GM12878 (cell line): Measurements from ENCODE around the gene KCNC4. TPM values are rescaled to one million over a fixed set of nuclear protein-coding genes. Genes with fewer than 3 reads are reported as not detected.

Source experiments
- EP300 ChIP-seq, 2 experiments: fragments of 150-350 bp in 1 of 2; IDR thresholded peaks; 2 replicates each; pipeline ENCODE4 v1.6.1; 2011 to 2012; ENCODE audit warnings: low read depth in 2 of 2, low read length in 2 of 2, borderline replicate concordance in 1 of 2, improper control_type of control experiment in 1 of 2, inconsistent platforms in 1 of 2; ENCODE audit not compliant: control insufficient read depth in 1 of 2
- HCFC1 ChIP-seq: fragments of 150-350 bp; IDR thresholded peaks from 2 replicates; pipeline ENCODE4 v1.6.1; 2014; ENCODE audit warnings: low read length
- KDM1A ChIP-seq: fragments of 200-600 bp; sonication (generic); IDR thresholded peaks from 2 replicates; pipeline ENCODE4 v1.6.1; 2016; ENCODE audit warnings: borderline replicate concordance
- MTA2 ChIP-seq: fragments of 450-650 bp; IDR thresholded peaks from 2 replicates; pipeline ENCODE4 v1.6.1; 2016; ENCODE audit warnings: low read depth, mild to moderate bottlenecking, moderate library complexity
- MTA3 ChIP-seq: IDR thresholded peaks from 2 replicates; pipeline ENCODE4 v1.6.1; 2012; ENCODE audit warnings: low read length, inconsistent platforms, borderline replicate concordance
- NFXL1 ChIP-seq: fragments of 450-650 bp; IDR thresholded peaks from 2 replicates; pipeline ENCODE4 v1.6.1; 2017; ENCODE audit warnings: antibody characterized with exemption, mild to moderate bottlenecking, borderline replicate concordance
- NFYA ChIP-seq: IDR thresholded peaks from 2 replicates; pipeline ENCODE4 v1.6.1; 2011; ENCODE audit warnings: low read depth, mild to moderate bottlenecking, low read length, improper control_type of control experiment, borderline replicate concordance
- PAX5 ChIP-seq: IDR thresholded peaks from 2 replicates; pipeline ENCODE4 v1.6.1; 2011; ENCODE audit warnings: low read depth, low read length, borderline replicate concordance
- POLR2AphosphoS5 ChIP-seq: IDR thresholded peaks from 2 replicates; pipeline ENCODE4 v1.6.1; 2011; ENCODE audit warnings: mild to moderate bottlenecking, low read length, inconsistent platforms
- RAD51 ChIP-seq: fragments of 450-650 bp; IDR thresholded peaks from 2 replicates; pipeline ENCODE4 v1.6.1; 2016; ENCODE audit warnings: moderate library complexity, mild to moderate bottlenecking, inconsistent platforms
- TAF1 ChIP-seq: IDR thresholded peaks from 2 replicates; pipeline ENCODE4 v1.6.1; 2011; ENCODE audit warnings: mild to moderate bottlenecking, low read depth, low read length, borderline replicate concordance
- TBL1XR1 ChIP-seq: IDR thresholded peaks from 2 replicates; pipeline ENCODE4 v1.6.1; 2012; ENCODE audit warnings: low read depth, low read length, improper control_type of control experiment
- polyA plus RNA-seq, 11 experiments: library from polyadenylated mRNA; depleted of rRNA in 4 of 11; unstranded in 6 of 11; stranded (reverse) in 5 of 11; fragments of >200 nt; fragmentation: Nextera tagmentation in 4 of 11; fragmentation: Illumina TruSeq in 1 of 11; extraction: Ambion mirVana in 4 of 11; extraction: Trizol in 1 of 11; gene quantifications; 1 replicate in 1 of 11; 2 replicates in 10 of 11; pipeline versions ENCODE4 v1.2.1 to v1.2.3, GENCODE V29; 2011 to 2016; ENCODE audit warnings: inconsistent platforms in 2 of 11, missing spikeins in 2 of 11, low read depth in 1 of 11
- total RNA-seq, 4 experiments: library from RNA; depleted of rRNA in 3 of 4; stranded (reverse); fragments of >200 nt in 3 of 4; fragmentation: Illumina TruSeq in 1 of 4; extraction: Trizol in 1 of 4; gene quantifications; 2 replicates each; pipeline versions ENCODE4 v1.2.1 to v1.2.3, GENCODE V29; 2013 to 2021
- TF ChIP-seq, protein P1 (sequence below): fragments of 450-650 bp; IDR thresholded peaks from 2 replicates; pipeline ENCODE4 v1.6.1; 2017; ENCODE audit warnings: mild to moderate bottlenecking, moderate library complexity
- TF ChIP-seq, protein P2 (sequence below): fragments of 450-650 bp; IDR thresholded peaks from 2 replicates; pipeline ENCODE4 v1.6.1; 2016; ENCODE audit warnings: mild to moderate bottlenecking
- TF ChIP-seq, protein P3 (sequence below): IDR thresholded peaks from 2 replicates; pipeline ENCODE4 v1.6.1; 2012; ENCODE audit warnings: mild to moderate bottlenecking, low read depth, low read length
- TF ChIP-seq, protein P4 (sequence below): fragments of 450-650 bp; IDR thresholded peaks from 2 replicates; pipeline ENCODE4 v1.6.1; 2017; ENCODE audit warnings: low read depth, mild to moderate bottlenecking, moderate library complexity

The KCNC4 gene
- total and polyA plus RNA-seq, 10 of the 15 experiments (the other 5 are each of a cell fraction or from before 2014, with no cell fraction given): 0.06 to 1.7 (median 0.36) TPM

DNA sequence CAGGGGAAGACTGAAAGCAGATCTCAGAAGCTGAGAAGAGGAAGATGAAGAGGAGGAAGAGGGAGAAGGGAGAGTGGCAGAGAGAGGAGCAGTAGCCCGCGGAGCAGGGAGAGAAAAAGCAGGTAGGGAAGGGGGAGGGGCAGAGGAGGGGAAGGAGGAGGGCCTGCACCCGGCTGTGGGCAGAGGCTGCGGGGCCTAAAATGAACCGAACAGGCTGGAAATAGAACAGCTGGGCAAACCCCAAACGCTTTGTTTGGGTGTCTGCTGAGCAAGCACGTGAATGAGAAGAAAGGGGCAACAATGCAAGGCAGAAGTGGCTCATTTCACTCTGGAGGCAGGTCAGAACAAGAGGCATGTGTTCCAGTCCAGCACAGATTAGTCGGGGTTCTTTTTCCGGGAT is 33.5 kb downstream of the KCNC4 start (continued):
- TF ChIP-seq, protein P1, sequence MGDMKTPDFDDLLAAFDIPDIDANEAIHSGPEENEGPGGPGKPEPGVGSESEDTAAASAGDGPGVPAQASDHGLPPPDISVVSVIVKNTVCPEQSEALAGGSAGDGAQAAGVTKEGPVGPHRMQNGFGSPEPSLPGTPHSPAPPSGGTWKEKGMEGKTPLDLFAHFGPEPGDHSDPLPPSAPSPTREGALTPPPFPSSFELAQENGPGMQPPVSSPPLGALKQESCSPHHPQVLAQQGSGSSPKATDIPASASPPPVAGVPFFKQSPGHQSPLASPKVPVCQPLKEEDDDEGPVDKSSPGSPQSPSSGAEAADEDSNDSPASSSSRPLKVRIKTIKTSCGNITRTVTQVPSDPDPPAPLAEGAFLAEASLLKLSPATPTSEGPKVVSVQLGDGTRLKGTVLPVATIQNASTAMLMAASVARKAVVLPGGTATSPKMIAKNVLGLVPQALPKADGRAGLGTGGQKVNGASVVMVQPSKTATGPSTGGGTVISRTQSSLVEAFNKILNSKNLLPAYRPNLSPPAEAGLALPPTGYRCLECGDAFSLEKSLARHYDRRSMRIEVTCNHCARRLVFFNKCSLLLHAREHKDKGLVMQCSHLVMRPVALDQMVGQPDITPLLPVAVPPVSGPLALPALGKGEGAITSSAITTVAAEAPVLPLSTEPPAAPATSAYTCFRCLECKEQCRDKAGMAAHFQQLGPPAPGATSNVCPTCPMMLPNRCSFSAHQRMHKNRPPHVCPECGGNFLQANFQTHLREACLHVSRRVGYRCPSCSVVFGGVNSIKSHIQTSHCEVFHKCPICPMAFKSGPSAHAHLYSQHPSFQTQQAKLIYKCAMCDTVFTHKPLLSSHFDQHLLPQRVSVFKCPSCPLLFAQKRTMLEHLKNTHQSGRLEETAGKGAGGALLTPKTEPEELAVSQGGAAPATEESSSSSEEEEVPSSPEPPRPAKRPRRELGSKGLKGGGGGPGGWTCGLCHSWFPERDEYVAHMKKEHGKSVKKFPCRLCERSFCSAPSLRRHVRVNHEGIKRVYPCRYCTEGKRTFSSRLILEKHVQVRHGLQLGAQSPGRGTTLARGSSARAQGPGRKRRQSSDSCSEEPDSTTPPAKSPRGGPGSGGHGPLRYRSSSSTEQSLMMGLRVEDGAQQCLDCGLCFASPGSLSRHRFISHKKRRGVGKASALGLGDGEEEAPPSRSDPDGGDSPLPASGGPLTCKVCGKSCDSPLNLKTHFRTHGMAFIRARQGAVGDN: peak; percentile 95
- TF ChIP-seq MTA2 (peak; percentile 68; the same call in 1 of the 2 replicates), POLR2AphosphoS5 (no peak), NFYA (no peak), NFXL1 (no peak), PAX5 (peak; percentile 37; the same call in 1 of the 2 replicates), EP300 (IDR thresholded peaks at IDR 0.05; ENCODE audit: borderline replicate concordance in 1 of 2, control insufficient read depth in 1 of 2, low read depth in 2 of 2, low read length in 2 of 2) (peak in 1 of 2 experiments; percentile 38; a peak in 1 of 4 replicates), TAF1 (no peak), KDM1A (no peak), RAD51 (peak; percentile 62), TBL1XR1 (peak; percentile 92), MTA3 (no peak), HCFC1 (no peak)
- TF ChIP-seq, protein P2, sequence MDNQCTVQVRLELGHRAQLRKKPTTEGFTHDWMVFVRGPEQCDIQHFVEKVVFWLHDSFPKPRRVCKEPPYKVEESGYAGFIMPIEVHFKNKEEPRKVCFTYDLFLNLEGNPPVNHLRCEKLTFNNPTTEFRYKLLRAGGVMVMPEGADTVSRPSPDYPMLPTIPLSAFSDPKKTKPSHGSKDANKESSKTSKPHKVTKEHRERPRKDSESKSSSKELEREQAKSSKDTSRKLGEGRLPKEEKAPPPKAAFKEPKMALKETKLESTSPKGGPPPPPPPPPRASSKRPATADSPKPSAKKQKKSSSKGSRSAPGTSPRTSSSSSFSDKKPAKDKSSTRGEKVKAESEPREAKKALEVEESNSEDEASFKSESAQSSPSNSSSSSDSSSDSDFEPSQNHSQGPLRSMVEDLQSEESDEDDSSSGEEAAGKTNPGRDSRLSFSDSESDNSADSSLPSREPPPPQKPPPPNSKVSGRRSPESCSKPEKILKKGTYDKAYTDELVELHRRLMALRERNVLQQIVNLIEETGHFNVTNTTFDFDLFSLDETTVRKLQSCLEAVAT: 0 out of 2 replicates have a peak, but pooled peaks have one; percentile 34
- TF ChIP-seq, protein P3, sequence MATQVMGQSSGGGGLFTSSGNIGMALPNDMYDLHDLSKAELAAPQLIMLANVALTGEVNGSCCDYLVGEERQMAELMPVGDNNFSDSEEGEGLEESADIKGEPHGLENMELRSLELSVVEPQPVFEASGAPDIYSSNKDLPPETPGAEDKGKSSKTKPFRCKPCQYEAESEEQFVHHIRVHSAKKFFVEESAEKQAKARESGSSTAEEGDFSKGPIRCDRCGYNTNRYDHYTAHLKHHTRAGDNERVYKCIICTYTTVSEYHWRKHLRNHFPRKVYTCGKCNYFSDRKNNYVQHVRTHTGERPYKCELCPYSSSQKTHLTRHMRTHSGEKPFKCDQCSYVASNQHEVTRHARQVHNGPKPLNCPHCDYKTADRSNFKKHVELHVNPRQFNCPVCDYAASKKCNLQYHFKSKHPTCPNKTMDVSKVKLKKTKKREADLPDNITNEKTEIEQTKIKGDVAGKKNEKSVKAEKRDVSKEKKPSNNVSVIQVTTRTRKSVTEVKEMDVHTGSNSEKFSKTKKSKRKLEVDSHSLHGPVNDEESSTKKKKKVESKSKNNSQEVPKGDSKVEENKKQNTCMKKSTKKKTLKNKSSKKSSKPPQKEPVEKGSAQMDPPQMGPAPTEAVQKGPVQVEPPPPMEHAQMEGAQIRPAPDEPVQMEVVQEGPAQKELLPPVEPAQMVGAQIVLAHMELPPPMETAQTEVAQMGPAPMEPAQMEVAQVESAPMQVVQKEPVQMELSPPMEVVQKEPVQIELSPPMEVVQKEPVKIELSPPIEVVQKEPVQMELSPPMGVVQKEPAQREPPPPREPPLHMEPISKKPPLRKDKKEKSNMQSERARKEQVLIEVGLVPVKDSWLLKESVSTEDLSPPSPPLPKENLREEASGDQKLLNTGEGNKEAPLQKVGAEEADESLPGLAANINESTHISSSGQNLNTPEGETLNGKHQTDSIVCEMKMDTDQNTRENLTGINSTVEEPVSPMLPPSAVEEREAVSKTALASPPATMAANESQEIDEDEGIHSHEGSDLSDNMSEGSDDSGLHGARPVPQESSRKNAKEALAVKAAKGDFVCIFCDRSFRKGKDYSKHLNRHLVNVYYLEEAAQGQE: no peak
- TF ChIP-seq, protein P4, sequence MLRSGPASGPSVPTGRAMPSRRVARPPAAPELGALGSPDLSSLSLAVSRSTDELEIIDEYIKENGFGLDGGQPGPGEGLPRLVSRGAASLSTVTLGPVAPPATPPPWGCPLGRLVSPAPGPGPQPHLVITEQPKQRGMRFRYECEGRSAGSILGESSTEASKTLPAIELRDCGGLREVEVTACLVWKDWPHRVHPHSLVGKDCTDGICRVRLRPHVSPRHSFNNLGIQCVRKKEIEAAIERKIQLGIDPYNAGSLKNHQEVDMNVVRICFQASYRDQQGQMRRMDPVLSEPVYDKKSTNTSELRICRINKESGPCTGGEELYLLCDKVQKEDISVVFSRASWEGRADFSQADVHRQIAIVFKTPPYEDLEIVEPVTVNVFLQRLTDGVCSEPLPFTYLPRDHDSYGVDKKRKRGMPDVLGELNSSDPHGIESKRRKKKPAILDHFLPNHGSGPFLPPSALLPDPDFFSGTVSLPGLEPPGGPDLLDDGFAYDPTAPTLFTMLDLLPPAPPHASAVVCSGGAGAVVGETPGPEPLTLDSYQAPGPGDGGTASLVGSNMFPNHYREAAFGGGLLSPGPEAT: peak; percentile 72; the same call in 1 of the 2 replicates
